HFF-Myc (cell line): Measurements from ENCODE around the gene AK4.

Source experiments
- DNase-seq: peaks from one replicate; pipeline ENCODE4 v3.0.0-alpha.2; 2011; ENCODE audit warnings: low read depth; ENCODE audit errors: extremely low read depth
- H3K4me3 ChIP-seq: replicated peaks from 2 replicates; pipeline ENCODE4 v1.5.1; 2011; ENCODE audit warnings: low read depth, mild to moderate bottlenecking, control low read depth, low read length
- TF ChIP-seq, protein P1 (sequence below): IDR thresholded peaks from 2 replicates; pipeline ENCODE4 v1.5.1; 2012; ENCODE audit warnings: mild to moderate bottlenecking, low read depth, low read length, control low read depth; ENCODE audit errors: missing control alignments

The AK4 gene

DNA sequence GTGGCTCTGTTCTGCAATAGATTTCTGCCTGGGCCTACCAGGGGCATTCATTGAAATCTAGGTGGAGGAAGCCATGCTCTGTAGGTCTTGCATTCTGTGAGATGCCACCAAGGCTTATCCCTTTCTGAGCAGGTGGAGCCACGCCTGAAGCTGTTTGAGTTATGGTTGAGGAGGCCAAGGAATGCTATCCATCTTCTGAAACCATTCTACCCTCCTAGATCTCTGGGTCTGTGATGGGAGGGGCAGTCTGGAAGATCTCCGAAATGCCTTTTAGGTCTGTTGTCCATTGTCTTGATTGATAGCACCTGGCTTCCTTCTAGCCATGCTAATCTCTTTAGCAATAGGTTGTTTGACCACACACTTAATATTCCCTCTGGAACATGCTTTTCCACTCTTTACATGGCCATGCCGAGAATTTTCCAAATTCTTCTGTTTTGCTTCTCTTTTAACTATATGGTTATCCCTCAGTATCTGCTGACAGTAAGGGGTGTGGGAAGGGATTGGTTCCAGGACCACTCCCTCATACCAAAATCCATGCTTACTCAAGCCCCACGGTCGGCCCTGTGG is 45.2 kb downstream of the AK4 start:
- DNase-seq = no peak
- TF ChIP-seq, protein P1, sequence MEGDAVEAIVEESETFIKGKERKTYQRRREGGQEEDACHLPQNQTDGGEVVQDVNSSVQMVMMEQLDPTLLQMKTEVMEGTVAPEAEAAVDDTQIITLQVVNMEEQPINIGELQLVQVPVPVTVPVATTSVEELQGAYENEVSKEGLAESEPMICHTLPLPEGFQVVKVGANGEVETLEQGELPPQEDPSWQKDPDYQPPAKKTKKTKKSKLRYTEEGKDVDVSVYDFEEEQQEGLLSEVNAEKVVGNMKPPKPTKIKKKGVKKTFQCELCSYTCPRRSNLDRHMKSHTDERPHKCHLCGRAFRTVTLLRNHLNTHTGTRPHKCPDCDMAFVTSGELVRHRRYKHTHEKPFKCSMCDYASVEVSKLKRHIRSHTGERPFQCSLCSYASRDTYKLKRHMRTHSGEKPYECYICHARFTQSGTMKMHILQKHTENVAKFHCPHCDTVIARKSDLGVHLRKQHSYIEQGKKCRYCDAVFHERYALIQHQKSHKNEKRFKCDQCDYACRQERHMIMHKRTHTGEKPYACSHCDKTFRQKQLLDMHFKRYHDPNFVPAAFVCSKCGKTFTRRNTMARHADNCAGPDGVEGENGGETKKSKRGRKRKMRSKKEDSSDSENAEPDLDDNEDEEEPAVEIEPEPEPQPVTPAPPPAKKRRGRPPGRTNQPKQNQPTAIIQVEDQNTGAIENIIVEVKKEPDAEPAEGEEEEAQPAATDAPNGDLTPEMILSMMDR = no peak
- no peak overlapping the region for H3K4me3 ChIP-seq

DNA sequence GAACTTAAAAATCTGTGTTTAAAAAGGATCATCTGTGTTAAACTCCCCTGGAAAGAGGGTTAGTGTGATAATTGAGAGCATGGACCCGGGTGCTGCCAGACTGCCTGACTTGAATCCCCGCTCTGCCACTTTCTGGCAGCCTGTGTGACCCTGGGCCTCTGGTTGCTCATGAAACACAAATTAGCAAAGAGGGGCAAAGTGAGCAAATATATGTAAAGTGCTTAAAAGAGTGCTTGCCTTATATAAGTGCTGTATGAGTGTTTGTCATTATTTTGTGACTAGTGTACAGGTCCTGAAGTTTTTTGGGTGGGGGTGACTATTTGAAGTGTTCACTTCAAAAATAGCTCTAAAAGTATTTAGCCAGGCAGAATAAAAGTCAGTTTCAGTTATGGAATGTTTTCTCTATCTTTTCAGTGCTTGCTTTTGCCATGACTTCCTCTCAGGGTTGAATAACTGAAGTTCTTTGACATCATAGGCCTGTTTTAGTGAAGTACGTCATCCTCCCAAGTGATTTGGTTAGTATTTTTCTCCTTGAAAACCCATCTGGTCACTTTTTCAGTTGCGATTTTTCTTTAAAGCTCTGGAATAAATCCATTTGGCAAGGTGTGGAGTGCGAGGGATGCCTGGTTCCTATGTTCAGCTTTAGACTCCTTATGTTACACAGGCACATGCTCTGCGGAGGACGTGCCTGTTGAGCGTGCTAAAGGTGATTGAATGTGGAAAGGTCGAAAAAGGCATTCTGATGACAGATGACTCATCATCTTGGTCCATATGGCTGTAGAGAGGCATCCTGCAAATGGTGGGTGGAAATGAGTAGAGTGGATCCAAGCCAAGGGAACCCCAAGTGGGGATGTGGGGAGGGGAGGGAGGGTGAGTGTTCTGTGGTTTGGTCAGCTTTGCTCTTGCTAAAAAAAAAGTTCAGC is 47.8 kb downstream of the AK4 start:
- H3K4me3 ChIP-seq = no peak overlapping the region
- DNase-seq = peak; percentile 92
- TF ChIP-seq, protein P1 = no peak

DNA sequence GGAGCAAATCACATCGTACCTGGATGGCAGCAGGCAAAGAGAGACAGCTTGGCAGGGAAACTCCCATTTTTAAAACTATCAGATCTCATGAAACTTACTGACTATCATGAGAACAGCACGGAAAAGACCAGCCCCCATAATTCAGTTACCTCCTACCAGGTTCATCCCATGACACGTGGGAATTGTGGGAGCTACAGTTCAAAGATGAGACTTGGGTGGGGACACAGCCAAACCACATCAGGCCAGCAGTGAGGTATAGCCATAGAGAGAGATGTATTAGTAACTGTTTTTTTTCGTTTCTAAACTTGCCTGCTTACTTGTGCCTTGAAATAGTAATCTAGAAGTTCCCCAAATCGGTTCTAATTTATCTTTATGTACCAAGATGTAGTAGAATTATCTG is 48.9 kb downstream of the AK4 start:
- TF ChIP-seq, protein P1 = no peak
- H3K4me3 ChIP-seq = no peak overlapping the region
- no peak for DNase-seq

DNA sequence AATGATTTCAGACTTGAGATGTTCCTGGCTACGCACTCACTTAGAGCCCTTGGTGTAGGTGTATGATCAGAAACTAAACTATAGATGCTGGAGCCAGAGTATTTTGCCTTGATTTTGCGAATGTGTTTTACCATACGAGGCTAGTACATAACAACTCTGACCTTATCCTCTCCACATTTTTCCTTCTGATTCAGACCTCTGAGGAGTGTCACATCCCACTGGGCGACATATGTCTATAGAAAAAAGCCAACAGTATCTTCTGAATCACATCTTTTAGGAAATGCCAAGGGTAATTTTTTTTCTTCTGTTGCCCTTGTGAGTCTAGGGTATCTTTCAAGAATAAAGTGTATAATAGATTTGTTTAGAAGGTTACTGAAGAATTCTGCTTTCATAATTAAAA is 49.6 kb downstream of the AK4 start:
- DNase-seq = no peak
- no peak overlapping the region for H3K4me3 ChIP-seq
- TF ChIP-seq, protein P1 = no peak

DNA sequence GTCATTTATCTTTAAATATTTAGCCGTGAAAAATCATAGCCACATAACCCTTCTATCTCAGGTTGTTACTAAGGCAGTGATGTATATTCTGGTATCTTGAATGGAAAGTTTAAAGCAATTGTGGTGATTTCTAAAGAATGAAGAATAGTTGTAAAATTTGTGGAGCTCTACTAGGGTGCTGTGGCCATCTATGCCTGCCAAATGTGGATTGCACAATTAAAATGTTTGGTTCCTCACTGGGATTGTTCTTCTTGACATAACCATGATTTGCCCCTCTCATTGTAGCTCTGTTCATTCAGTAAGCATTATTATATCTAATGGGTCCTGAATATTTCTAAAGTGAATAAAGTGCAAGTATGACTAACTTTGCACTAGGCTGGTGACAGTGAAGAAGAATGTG is 50.1 kb downstream of the AK4 start:
- DNase-seq = no peak
- H3K4me3 ChIP-seq = no peak overlapping the region
- TF ChIP-seq, protein P1 = no peak

DNA sequence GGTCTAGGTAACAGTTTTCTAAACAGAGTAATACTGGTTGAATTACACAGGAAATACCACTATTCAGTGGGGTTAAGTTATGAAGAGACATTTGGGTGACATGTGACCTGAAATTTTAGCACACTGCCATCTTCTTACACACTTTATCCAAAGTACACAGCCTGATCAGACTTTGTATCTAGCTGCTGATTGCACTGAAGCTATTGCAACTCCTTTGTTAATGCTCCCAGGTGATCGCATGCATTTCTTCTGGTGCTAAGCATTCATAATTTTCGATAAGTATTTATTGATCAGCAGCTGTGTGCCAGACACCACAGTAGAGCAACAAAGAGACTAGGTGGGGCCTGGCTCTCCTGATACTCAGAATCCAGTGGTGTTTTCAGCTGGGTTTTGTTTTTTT is 52.4 kb downstream of the AK4 start:
- no peak for DNase-seq
- TF ChIP-seq, protein P1 = no peak

More for the DNA sequence above, 52.4 kb downstream of the AK4 start:
- no peak overlapping the region for H3K4me3 ChIP-seq
